HepG2 (cell line): ENCODE measurements around the gene SYCP2L. TPM values are rescaled to one million over a fixed set of nuclear protein-coding genes. Genes with fewer than 3 reads are reported as not detected.

Experiments used
- BRD4 ChIP-seq: sonication (generic); formaldehyde crosslinking; IDR thresholded peaks from 2 replicates; pipeline ENCODE4 v1.4.0; 2020; ENCODE audit warnings: missing genetic modification reagents
- EEA1 ChIP-seq: sonication (generic); formaldehyde crosslinking; IDR thresholded peaks from 2 replicates; pipeline ENCODE4 v1.5.1; 2020; ENCODE audit warnings: mild to moderate bottlenecking, missing genetic modification reagents, borderline replicate concordance
- HDAC1 ChIP-seq: sonication (generic); formaldehyde crosslinking; IDR thresholded peaks from 2 replicates; pipeline ENCODE4 v1.5.1; 2020; ENCODE audit warnings: mild to moderate bottlenecking, missing genetic modification reagents
- HOXD1 ChIP-seq: sonication (generic); formaldehyde crosslinking; IDR thresholded peaks from 2 replicates; pipeline ENCODE4 v1.5.0; 2020; ENCODE audit warnings: missing genetic modification reagents
- MAFK ChIP-seq, 2 experiments: IDR thresholded peaks in 1 of 2; conservative IDR thresholded peaks in 1 of 2; 2 replicates each; pipeline ENCODE4 v1.6.1; 2011; ENCODE audit warnings: improper control_type of control experiment in 2 of 2, low read length in 2 of 2
- RFXANK ChIP-seq: IDR thresholded peaks from 2 replicates; pipeline ENCODE4 v1.6.1; 2016
- TAF1 ChIP-seq: sonication (generic); formaldehyde crosslinking; IDR thresholded peaks from 2 replicates; pipeline ENCODE4 v1.4.0; 2020; ENCODE audit warnings: missing genetic modification reagents
- TBX2 ChIP-seq: sonication (generic); formaldehyde crosslinking; IDR thresholded peaks from 2 replicates; pipeline ENCODE4 v1.5.0; 2020; ENCODE audit warnings: missing genetic modification reagents, mild to moderate bottlenecking, borderline replicate concordance
- TRIM24 ChIP-seq: sonication (generic); formaldehyde crosslinking; IDR thresholded peaks from 2 replicates; pipeline ENCODE4 v1.8.0; 2022; ENCODE audit warnings: mild to moderate bottlenecking, missing genetic modification reagents
- ZNF260 ChIP-seq: sonication (generic); formaldehyde crosslinking; IDR thresholded peaks from 2 replicates; pipeline ENCODE4 v1.4.0; 2020; ENCODE audit warnings: missing genetic modification reagents, low read depth, mild to moderate bottlenecking, borderline replicate concordance
- polyA plus RNA-seq, 8 experiments: library from polyadenylated mRNA; depleted of rRNA in 3 of 8; stranded (reverse) in 7 of 8; unstranded in 1 of 8; fragments of >200 nt; fragmentation: Illumina TruSeq in 4 of 8; extraction: Trizol in 4 of 8; gene quantifications; 2 replicates each; pipeline versions ENCODE4 v1.2.1 to v1.2.3, GENCODE V29; 2011 to 2016; ENCODE audit warnings: low read depth in 4 of 8, missing spikeins in 1 of 8, mixed read lengths in 1 of 8; ENCODE audit not compliant: insufficient read depth in 1 of 8
- total RNA-seq, 5 experiments: library from RNA; depleted of rRNA; stranded (reverse); fragments of >200 nt; fragmentation: Illumina TruSeq; extraction: Trizol; gene quantifications; 2 replicates each; pipeline ENCODE4 v1.2.3, GENCODE V29; 2016; ENCODE audit warnings: low read depth in 1 of 5
- TF ChIP-seq, protein P1 (sequence below): sonication (generic); formaldehyde crosslinking; IDR thresholded peaks from 2 replicates; pipeline ENCODE4 v1.4.0; 2020; ENCODE audit warnings: missing genetic modification reagents
- TF ChIP-seq, protein P2 (sequence below): sonication (generic); formaldehyde crosslinking; IDR thresholded peaks from 2 replicates; pipeline ENCODE4 v1.5.0; 2020; ENCODE audit warnings: mild to moderate bottlenecking, missing genetic modification reagents, borderline replicate concordance
- TF ChIP-seq, protein P3 (sequence below): sonication (generic); formaldehyde crosslinking; IDR thresholded peaks from 2 replicates; pipeline ENCODE4 v1.5.0; 2020; ENCODE audit warnings: mild to moderate bottlenecking, missing genetic modification reagents
- TF ChIP-seq, protein P4 (sequence below): sonication (generic); formaldehyde crosslinking; IDR thresholded peaks from 2 replicates; pipeline ENCODE4 v1.4.0; 2020; ENCODE audit warnings: missing genetic modification reagents
- TF ChIP-seq, protein P5 (sequence below): sonication (generic); formaldehyde crosslinking; IDR thresholded peaks from 2 replicates; pipeline ENCODE4 v1.8.0; 2022; ENCODE audit warnings: mild to moderate bottlenecking, missing genetic modification reagents

Gene SYCP2L
- total and polyA plus RNA-seq, 2 of the 13 experiments (the other 11 are each of a cell fraction or from before 2014, with no cell fraction given): 0.22 to 0.54 TPM

DNA sequence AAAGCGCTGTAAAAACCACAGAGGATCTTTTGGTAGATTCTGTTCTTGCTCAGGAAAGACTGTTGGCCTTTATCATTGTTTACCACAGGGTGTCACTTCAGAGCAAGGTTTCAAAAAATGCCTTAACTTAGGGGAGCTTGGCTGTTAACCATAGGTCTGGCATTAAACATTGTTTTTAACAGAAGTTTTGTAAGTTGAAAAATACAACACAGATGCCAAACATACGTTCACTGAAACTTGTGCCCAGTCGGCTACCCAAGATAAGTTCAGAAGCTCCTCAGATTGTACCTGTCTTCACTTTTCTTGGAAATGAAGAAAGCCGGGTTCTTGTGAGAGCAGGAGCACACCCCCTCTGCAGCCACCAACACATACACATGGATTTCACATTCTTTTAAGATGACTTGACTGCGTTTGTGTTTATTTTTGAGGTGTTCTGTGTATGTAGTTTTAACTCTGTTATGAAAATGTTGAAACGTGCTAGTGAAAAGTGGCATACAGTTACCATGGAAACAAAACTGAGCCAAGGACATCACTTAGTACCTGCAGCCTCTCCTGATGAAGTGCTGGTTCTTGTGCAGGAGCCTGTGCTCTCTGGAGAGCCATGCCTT, 64.9 kb downstream of the SYCP2L start (continued):
- TF ChIP-seq, protein P1, sequence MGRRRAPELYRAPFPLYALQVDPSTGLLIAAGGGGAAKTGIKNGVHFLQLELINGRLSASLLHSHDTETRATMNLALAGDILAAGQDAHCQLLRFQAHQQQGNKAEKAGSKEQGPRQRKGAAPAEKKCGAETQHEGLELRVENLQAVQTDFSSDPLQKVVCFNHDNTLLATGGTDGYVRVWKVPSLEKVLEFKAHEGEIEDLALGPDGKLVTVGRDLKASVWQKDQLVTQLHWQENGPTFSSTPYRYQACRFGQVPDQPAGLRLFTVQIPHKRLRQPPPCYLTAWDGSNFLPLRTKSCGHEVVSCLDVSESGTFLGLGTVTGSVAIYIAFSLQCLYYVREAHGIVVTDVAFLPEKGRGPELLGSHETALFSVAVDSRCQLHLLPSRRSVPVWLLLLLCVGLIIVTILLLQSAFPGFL (CRISPR knock-in tag): no peak
- TF ChIP-seq TBX2 (CRISPR knock-in tag): 0 out of 2 replicates have a peak, but pooled peaks have one; percentile 3
- no peak for TF ChIP-seq ZNF260 (CRISPR knock-in tag)
- no peak for TF ChIP-seq BRD4
- TF ChIP-seq, protein P2, sequence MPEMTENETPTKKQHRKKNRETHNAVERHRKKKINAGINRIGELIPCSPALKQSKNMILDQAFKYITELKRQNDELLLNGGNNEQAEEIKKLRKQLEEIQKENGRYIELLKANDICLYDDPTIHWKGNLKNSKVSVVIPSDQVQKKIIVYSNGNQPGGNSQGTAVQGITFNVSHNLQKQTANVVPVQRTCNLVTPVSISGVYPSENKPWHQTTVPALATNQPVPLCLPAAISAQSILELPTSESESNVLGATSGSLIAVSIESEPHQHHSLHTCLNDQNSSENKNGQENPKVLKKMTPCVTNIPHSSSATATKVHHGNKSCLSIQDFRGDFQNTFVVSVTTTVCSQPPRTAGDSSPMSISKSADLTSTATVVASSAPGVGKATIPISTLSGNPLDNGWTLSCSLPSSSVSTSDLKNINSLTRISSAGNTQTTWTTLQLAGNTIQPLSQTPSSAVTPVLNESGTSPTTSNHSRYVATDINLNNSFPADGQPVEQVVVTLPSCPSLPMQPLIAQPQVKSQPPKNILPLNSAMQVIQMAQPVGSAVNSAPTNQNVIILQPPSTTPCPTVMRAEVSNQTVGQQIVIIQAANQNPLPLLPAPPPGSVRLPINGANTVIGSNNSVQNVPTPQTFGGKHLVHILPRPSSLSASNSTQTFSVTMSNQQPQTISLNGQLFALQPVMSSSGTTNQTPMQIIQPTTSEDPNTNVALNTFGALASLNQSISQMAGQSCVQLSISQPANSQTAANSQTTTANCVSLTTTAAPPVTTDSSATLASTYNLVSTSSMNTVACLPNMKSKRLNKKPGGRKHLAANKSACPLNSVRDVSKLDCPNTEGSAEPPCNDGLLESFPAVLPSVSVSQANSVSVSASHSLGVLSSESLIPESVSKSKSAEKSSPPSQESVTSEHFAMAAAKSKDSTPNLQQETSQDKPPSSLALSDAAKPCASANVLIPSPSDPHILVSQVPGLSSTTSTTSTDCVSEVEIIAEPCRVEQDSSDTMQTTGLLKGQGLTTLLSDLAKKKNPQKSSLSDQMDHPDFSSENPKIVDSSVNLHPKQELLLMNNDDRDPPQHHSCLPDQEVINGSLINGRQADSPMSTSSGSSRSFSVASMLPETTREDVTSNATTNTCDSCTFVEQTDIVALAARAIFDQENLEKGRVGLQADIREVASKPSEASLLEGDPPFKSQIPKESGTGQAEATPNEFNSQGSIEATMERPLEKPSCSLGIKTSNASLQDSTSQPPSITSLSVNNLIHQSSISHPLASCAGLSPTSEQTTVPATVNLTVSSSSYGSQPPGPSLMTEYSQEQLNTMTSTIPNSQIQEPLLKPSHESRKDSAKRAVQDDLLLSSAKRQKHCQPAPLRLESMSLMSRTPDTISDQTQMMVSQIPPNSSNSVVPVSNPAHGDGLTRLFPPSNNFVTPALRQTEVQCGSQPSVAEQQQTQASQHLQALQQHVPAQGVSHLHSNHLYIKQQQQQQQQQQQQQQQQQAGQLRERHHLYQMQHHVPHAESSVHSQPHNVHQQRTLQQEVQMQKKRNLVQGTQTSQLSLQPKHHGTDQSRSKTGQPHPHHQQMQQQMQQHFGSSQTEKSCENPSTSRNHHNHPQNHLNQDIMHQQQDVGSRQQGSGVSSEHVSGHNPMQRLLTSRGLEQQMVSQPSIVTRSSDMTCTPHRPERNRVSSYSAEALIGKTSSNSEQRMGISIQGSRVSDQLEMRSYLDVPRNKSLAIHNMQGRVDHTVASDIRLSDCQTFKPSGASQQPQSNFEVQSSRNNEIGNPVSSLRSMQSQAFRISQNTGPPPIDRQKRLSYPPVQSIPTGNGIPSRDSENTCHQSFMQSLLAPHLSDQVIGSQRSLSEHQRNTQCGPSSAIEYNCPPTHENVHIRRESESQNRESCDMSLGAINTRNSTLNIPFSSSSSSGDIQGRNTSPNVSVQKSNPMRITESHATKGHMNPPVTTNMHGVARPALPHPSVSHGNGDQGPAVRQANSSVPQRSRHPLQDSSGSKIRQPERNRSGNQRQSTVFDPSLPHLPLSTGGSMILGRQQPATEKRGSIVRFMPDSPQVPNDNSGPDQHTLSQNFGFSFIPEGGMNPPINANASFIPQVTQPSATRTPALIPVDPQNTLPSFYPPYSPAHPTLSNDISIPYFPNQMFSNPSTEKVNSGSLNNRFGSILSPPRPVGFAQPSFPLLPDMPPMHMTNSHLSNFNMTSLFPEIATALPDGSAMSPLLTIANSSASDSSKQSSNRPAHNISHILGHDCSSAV: no peak
- TF ChIP-seq, protein P3, sequence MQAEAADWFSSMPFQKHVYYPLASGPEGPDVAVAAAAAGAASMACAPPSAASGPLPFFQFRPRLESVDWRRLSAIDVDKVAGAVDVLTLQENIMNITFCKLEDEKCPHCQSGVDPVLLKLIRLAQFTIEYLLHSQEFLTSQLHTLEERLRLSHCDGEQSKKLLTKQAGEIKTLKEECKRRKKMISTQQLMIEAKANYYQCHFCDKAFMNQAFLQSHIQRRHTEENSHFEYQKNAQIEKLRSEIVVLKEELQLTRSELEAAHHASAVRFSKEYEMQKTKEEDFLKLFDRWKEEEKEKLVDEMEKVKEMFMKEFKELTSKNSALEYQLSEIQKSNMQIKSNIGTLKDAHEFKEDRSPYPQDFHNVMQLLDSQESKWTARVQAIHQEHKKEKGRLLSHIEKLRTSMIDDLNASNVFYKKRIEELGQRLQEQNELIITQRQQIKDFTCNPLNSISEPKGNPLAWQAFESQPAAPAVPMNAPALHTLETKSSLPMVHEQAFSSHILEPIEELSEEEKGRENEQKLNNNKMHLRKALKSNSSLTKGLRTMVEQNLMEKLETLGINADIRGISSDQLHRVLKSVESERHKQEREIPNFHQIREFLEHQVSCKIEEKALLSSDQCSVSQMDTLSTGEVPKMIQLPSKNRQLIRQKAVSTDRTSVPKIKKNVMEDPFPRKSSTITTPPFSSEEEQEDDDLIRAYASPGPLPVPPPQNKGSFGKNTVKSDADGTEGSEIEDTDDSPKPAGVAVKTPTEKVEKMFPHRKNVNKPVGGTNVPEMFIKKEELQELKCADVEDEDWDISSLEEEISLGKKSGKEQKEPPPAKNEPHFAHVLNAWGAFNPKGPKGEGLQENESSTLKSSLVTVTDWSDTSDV (CRISPR knock-in tag): no peak
- no peak for TF ChIP-seq EEA1 (CRISPR knock-in tag)
- TF ChIP-seq MAFK (conservative IDR thresholded peaks at IDR 0.05 in 1 of 2, IDR thresholded peaks at IDR 0.05 in 1 of 2; ENCODE audit: low read length in 2 of 2): no peak
- no peak for TF ChIP-seq HDAC1 (CRISPR knock-in tag)
- no peak for TF ChIP-seq HOXD1 (CRISPR knock-in tag)
- no peak for TF ChIP-seq RFXANK (CRISPR knock-in tag)
- no peak for TF ChIP-seq TRIM24
- TF ChIP-seq, protein P4, sequence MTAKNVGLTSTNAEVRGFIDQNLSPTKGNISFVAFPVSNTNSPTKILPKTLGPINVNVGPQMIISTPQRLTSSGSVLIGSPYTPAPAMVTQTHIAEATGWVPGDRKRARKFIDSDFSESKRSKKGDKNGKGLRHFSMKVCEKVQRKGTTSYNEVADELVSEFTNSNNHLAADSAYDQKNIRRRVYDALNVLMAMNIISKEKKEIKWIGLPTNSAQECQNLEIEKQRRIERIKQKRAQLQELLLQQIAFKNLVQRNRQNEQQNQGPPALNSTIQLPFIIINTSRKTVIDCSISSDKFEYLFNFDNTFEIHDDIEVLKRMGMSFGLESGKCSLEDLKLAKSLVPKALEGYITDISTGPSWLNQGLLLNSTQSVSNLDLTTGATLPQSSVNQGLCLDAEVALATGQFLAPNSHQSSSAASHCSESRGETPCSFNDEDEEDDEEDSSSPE (CRISPR knock-in tag): peak; percentile 34; the same call in 1 of the 2 replicates
- TF ChIP-seq, protein P5, sequence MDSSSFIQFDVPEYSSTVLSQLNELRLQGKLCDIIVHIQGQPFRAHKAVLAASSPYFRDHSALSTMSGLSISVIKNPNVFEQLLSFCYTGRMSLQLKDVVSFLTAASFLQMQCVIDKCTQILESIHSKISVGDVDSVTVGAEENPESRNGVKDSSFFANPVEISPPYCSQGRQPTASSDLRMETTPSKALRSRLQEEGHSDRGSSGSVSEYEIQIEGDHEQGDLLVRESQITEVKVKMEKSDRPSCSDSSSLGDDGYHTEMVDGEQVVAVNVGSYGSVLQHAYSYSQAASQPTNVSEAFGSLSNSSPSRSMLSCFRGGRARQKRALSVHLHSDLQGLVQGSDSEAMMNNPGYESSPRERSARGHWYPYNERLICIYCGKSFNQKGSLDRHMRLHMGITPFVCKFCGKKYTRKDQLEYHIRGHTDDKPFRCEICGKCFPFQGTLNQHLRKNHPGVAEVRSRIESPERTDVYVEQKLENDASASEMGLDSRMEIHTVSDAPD (CRISPR knock-in tag): no peak
- TF ChIP-seq TAF1 (CRISPR knock-in tag): no peak
